Stimulated activated CD4-positive, alpha-beta T cell treated with anti-CD3 and anti-CD28 coated beads, Interleukin-15, amount 100 ng/mL, for 1 hour (primary cell): ENCODE data around the gene MED13L.

Experiments used
- DNase-seq, 2 donors: peaks; one replicate each; pipeline ENCODE4 v3.0.0-alpha.2; 2020; ENCODE audit warnings: low read depth in 1 of 2, low spot score in 1 of 2

The MED13L gene

GRCh38 chr12:116213885-116214527 is 63.5 kb downstream of the MED13L start:
- no peak for DNase-seq

- no peak for DNase-seq
These were observed 64.5 kb downstream of the MED13L start for GRCh38 chr12:116213014-116213413.

- DNase-seq, result no peak
These were observed 66.7 kb downstream of the MED13L start for GRCh38 chr12:116210762-116211161.

GRCh38 chr12:116210131-116210530 is 67.4 kb downstream of the MED13L start:
- DNase-seq, result no peak

- no peak for DNase-seq
These were observed 68.0 kb downstream of the MED13L start for GRCh38 chr12:116209503-116209902.

GRCh38 chr12:116207274-116207673 is 70.2 kb downstream of the MED13L start:
- no peak for DNase-seq

GRCh38 chr12:116206828-116207227 is 70.7 kb downstream of the MED13L start:
- no peak for DNase-seq

GRCh38 chr12:116204785-116205184 is 72.7 kb downstream of the MED13L start:
- DNase-seq, result no peak

- no peak for DNase-seq
These were observed 73.3 kb downstream of the MED13L start for GRCh38 chr12:116204169-116204568.

GRCh38 chr12:116202940-116203339 is 74.6 kb downstream of the MED13L start:
- no peak for DNase-seq

GRCh38 chr12:116202433-116202832 is 75.1 kb downstream of the MED13L start:
- no peak for DNase-seq

- DNase-seq, result no peak
These were observed 75.6 kb downstream of the MED13L start for GRCh38 chr12:116201908-116202307.

GRCh38 chr12:116201359-116201758 is 76.1 kb downstream of the MED13L start:
- no peak for DNase-seq

GRCh38 chr12:116200812-116201211 is 76.7 kb downstream of the MED13L start:
- no peak for DNase-seq

GRCh38 chr12:116199160-116199706 is 78.3 kb downstream of the MED13L start:
- DNase-seq, result no peak

- no peak for DNase-seq
These were observed 80.5 kb downstream of the MED13L start for GRCh38 chr12:116196752-116197718.

- no peak for DNase-seq
These were observed 81.3 kb downstream of the MED13L start for GRCh38 chr12:116196226-116196625.

- peak; percentile 2 to 25 for DNase-seq
These were observed 82.5 kb downstream of the MED13L start for GRCh38 chr12:116194935-116195431.

GRCh38 chr12:116189692-116190091 is 87.8 kb downstream of the MED13L start:
- DNase-seq, result no peak

GRCh38 chr12:116188581-116188980 is 88.9 kb downstream of the MED13L start:
- DNase-seq, result no peak

GRCh38 chr12:116187151-116187511 is 90.4 kb downstream of the MED13L start:
- no peak for DNase-seq
